Measurements from ENCODE around the gene NUDCD3. TPM values are rescaled to one million over a fixed set of nuclear protein-coding genes. Genes with fewer than 3 reads are reported as not detected.

The NUDCD3 gene
- total and polyA plus RNA-seq, 4 donors: 24.8 to 91.0 (median 52.4) TPM

- 85 to 90% methylated on average over 9 of the region's 9 CpGs for WGBS, 2 donors
- ATAC-seq (ENCODE audit: insufficient read depth, low FRiP score) (no peak), DNase-seq (no peak)
- Histone ChIP-seq H3K4me1 (ENCODE audit: control insufficient read depth in 5 of 5, insufficient read depth in 5 of 5, low read length in 5 of 5) (peaks cover 0 to 1% (median 0%) of the 10 kb centered on the region in 5 donors), H3K27me3 (ENCODE audit: control insufficient read depth in 3 of 3, insufficient read depth in 3 of 3, low read length in 2 of 3) (no peaks in the 10 kb centered on the region), H3K36me3 (ENCODE audit: control insufficient read depth in 4 of 4, insufficient read depth in 4 of 4, low read length in 4 of 4) (no peaks in the 10 kb centered on the region), H3K9me3 (ENCODE audit: control insufficient read depth in 4 of 4, insufficient read depth in 3 of 4, low read length in 3 of 4) (peaks cover 0 to 2% (median 0%) of the 10 kb centered on the region in 4 donors), H3K9ac (ENCODE audit: insufficient read depth in 1 of 2, low read length in 2 of 2) (no peak overlapping the region), H3K27ac (ENCODE audit: low read depth in 1 of 2, low read length in 1 of 2) (no peak overlapping the region), H3K4me3 (no peak overlapping the region)
- no peak for TF ChIP-seq CTCF (IDR thresholded peaks at IDR 0.05; ENCODE audit: control extremely low read depth, extremely low read depth)
Observed at GRCh38 chr7:44348851-44349781, 141.3 kb downstream of the NUDCD3 start.

- ATAC-seq (ENCODE audit: insufficient read depth, low FRiP score) (no peak), DNase-seq (no peak)
- H3K36me3 ChIP-seq (ENCODE audit: control insufficient read depth in 4 of 4, insufficient read depth in 4 of 4, low read length in 4 of 4): no peaks in the 10 kb centered on the region
- no peak overlapping the region for H3K27ac ChIP-seq (ENCODE audit: low read depth in 1 of 2, low read length in 1 of 2)
- no peak overlapping the region for H3K9ac ChIP-seq (ENCODE audit: insufficient read depth in 1 of 2, low read length in 2 of 2)
- WGBS, 2 donors: 83 to 100% methylated on average over 2 of the region's 2 CpGs
- peaks cover 0 to 1% (median 0%) of the 10 kb centered on the region in 5 donors for H3K4me1 ChIP-seq (ENCODE audit: control insufficient read depth in 5 of 5, insufficient read depth in 5 of 5, low read length in 5 of 5)
- H3K27me3 ChIP-seq (ENCODE audit: control insufficient read depth in 3 of 3, insufficient read depth in 3 of 3, low read length in 2 of 3): no peaks in the 10 kb centered on the region
- TF ChIP-seq CTCF (IDR thresholded peaks at IDR 0.05; ENCODE audit: control extremely low read depth, extremely low read depth): no peak
- H3K4me3 ChIP-seq: no peak overlapping the region
- H3K9me3 ChIP-seq (ENCODE audit: control insufficient read depth in 4 of 4, insufficient read depth in 3 of 4, low read length in 3 of 4): peaks cover 0 to 2% (median 0%) of the 10 kb centered on the region in 4 donors
Observed at GRCh38 chr7:44348300-44348699, 142.2 kb downstream of the NUDCD3 start.

GRCh38 chr7:44347546-44348114 is 142.8 kb downstream of the NUDCD3 start:
- DNase-seq (no peak), ATAC-seq (ENCODE audit: insufficient read depth, low FRiP score) (no peak)
- Histone ChIP-seq H3K9me3 (ENCODE audit: control insufficient read depth in 4 of 4, insufficient read depth in 3 of 4, low read length in 3 of 4) (peaks cover 0 to 6% (median 0%) of the 10 kb centered on the region in 4 donors), H3K4me1 (ENCODE audit: control insufficient read depth in 5 of 5, insufficient read depth in 5 of 5, low read length in 5 of 5) (peaks cover 0 to 1% (median 0%) of the 10 kb centered on the region in 5 donors), H3K27me3 (ENCODE audit: control insufficient read depth in 3 of 3, insufficient read depth in 3 of 3, low read length in 2 of 3) (no peaks in the 10 kb centered on the region), H3K36me3 (ENCODE audit: control insufficient read depth in 4 of 4, insufficient read depth in 4 of 4, low read length in 4 of 4) (no peaks in the 10 kb centered on the region), H3K9ac (ENCODE audit: insufficient read depth in 1 of 2, low read length in 2 of 2) (no peak overlapping the region), H3K4me3 (no peak overlapping the region), H3K27ac (ENCODE audit: low read depth in 1 of 2, low read length in 1 of 2) (no peak overlapping the region)
- TF ChIP-seq CTCF (IDR thresholded peaks at IDR 0.05; ENCODE audit: control extremely low read depth, extremely low read depth): no peak

Data from lung (tissue), 12 donors.